Coronary artery (tissue), 2 donors: ENCODE measurements around the gene NPHP4.

Experiments
- DNase-seq: peaks from one replicate; pipeline ENCODE4 v3.0.0-alpha.2; 2017; ENCODE audit warnings: low spot score
- H3K27ac ChIP-seq, 2 donors: fragments of 200-600 bp; sonication (generic); one replicate each; pipeline ENCODE4 v1.5.1; 2016 to 2019
- H3K4me3 ChIP-seq: fragments of 200-600 bp; sonication (generic); 2 replicates; pipeline ENCODE4 v1.5.1; 2016; ENCODE audit warnings: mild to moderate bottlenecking, moderate library complexity
- CTCF ChIP-seq: fragments of 200-600 bp; sonication (generic); IDR thresholded peaks from one replicate; pipeline ENCODE4 v1.5.1; 2019; ENCODE audit warnings: antibody characterized with exemption

NPHP4 gene

GRCh38 chr1:5961601-5962000 lies 30.6 kb downstream of the NPHP4 start:
- TF ChIP-seq CTCF = no peak
- no peak for DNase-seq
- Histone ChIP-seq H3K4me3 (no peak overlapping the region), H3K27ac (no peak overlapping the region)

GRCh38 chr1:5960336-5960735 lies 31.9 kb downstream of the NPHP4 start:
- Histone ChIP-seq H3K27ac (no peak overlapping the region), H3K4me3 (no peak overlapping the region)
- no peak for DNase-seq
- TF ChIP-seq CTCF = no peak

- no peak for TF ChIP-seq CTCF
- Histone ChIP-seq H3K4me3 (no peak overlapping the region), H3K27ac (no peak overlapping the region)
- no peak for DNase-seq
Measured at GRCh38 chr1:5959667-5960230, 32.5 kb downstream of the NPHP4 start.

- Histone ChIP-seq H3K27ac (no peak overlapping the region), H3K4me3 (no peak overlapping the region)
- no peak for DNase-seq
- no peak for TF ChIP-seq CTCF
Measured at GRCh38 chr1:5959087-5959486, 33.1 kb downstream of the NPHP4 start.

GRCh38 chr1:5956022-5956830 lies 36.0 kb downstream of the NPHP4 start:
- no peak for DNase-seq
- no peak overlapping the region for H3K4me3 ChIP-seq
- H3K27ac ChIP-seq = no peak overlapping the region
- no peak for TF ChIP-seq CTCF

- TF ChIP-seq CTCF = no peak
- Histone ChIP-seq H3K27ac (no peak overlapping the region), H3K4me3 (no peak overlapping the region)
- DNase-seq = no peak
Measured at GRCh38 chr1:5955479-5955977, 36.7 kb downstream of the NPHP4 start.

- no peak for DNase-seq
- no peak overlapping the region for H3K27ac ChIP-seq
- no peak overlapping the region for H3K4me3 ChIP-seq
- no peak for TF ChIP-seq CTCF
Measured at GRCh38 chr1:5954964-5955363, 37.3 kb downstream of the NPHP4 start.
